ENCODE results near the gene CD200R1. TPM values are rescaled to one million over a fixed set of nuclear protein-coding genes. Genes with fewer than 3 reads are reported as not detected.

The CD200R1 gene
- total and polyA plus RNA-seq, 2 experiments from 2014 or later, result 0.45 to 0.93 TPM

DNA sequence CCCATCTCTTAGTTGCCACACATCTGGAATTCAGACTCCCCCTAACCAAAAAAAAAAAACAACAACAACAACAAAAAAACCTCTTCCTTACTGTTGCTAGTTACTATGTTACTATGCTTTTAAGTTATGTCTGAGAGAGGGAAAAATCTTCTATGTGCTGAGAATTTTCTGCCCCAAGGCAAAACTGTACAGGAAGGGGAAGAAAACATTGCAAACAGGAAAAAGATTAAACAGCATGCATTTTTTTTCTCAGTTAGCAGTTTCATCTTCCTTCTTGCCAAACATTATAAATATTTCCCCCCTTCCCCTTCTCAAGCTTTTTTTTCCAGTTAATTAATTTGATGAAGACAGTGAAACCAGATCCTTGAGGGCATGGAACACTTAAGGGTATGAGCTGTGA lies 1.1 kb upstream of the CD200R1 start:
- Histone ChIP-seq H3K9me2 (replicated peaks; ENCODE audit: insufficient read depth) (no peaks in the 10 kb centered on the region), H3K36me3 (replicated peaks; ENCODE audit: insufficient read depth, low read depth) (no peaks in the 10 kb centered on the region), H4K20me1 (ENCODE audit: insufficient read depth, poor library complexity, severe bottlenecking) (no peaks in the 10 kb centered on the region), H3K9me3 (ENCODE audit: low read depth) (no peaks in the 10 kb centered on the region), H3K4me2 (no peak overlapping the region), H3K79me2 (no peaks in the 10 kb centered on the region), H3K27me3 (peaks cover 3% of the 10 kb centered on the region), H3K4me3 (no peak overlapping the region), H2AFZ (no peak overlapping the region), H3K27ac (no peak overlapping the region), H3K4me1 (ENCODE audit: insufficient read depth) (no peaks in the 10 kb centered on the region)
- DNase-seq (ENCODE audit: low spot score), result no peak
- TF ChIP-seq EZH2 (IDR thresholded peaks at IDR 0.05; ENCODE audit: borderline replicate concordance), result no peak
- TF ChIP-seq, protein P1, sequence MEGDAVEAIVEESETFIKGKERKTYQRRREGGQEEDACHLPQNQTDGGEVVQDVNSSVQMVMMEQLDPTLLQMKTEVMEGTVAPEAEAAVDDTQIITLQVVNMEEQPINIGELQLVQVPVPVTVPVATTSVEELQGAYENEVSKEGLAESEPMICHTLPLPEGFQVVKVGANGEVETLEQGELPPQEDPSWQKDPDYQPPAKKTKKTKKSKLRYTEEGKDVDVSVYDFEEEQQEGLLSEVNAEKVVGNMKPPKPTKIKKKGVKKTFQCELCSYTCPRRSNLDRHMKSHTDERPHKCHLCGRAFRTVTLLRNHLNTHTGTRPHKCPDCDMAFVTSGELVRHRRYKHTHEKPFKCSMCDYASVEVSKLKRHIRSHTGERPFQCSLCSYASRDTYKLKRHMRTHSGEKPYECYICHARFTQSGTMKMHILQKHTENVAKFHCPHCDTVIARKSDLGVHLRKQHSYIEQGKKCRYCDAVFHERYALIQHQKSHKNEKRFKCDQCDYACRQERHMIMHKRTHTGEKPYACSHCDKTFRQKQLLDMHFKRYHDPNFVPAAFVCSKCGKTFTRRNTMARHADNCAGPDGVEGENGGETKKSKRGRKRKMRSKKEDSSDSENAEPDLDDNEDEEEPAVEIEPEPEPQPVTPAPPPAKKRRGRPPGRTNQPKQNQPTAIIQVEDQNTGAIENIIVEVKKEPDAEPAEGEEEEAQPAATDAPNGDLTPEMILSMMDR (IDR thresholded peaks at IDR 0.05; ENCODE audit: poor library complexity), result no peak
- no peak for TF ChIP-seq EZH2phosphoT487 (IDR thresholded peaks at IDR 0.05; ENCODE audit: low read depth, severe bottlenecking, unreplicated experiment)

DNA sequence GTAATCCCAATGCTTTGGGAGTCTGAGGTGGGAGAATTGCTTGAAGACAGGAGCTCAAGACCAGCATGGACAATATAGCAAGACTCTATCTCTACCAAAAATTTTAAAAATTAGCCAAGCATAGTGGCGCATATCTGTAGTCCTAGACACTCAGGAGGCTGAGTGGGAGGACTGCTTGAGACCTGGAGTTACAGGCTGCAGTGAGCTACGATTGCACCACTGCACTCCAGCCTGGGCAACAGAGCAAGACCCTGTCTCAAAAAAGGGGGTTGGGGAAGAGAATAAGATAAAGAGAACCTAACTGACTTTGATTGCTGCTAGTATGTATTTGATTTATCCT lies 755 bp downstream of the CD200R1 start:
- no peaks in the 10 kb centered on the region for H3K4me1 ChIP-seq (ENCODE audit: insufficient read depth)
- DNase-seq (ENCODE audit: low spot score), result no peak
- H3K9me3 ChIP-seq (ENCODE audit: low read depth), result no peaks in the 10 kb centered on the region
- no peak overlapping the region for H3K4me3 ChIP-seq
- no peak overlapping the region for H3K4me2 ChIP-seq
- H3K36me3 ChIP-seq (replicated peaks; ENCODE audit: insufficient read depth, low read depth), result no peaks in the 10 kb centered on the region
- H3K27me3 ChIP-seq, result peaks cover 6% of the 10 kb centered on the region
- H2AFZ ChIP-seq, result no peak overlapping the region
- H3K9me2 ChIP-seq (replicated peaks; ENCODE audit: insufficient read depth), result no peaks in the 10 kb centered on the region
- H4K20me1 ChIP-seq (ENCODE audit: insufficient read depth, poor library complexity, severe bottlenecking), result no peaks in the 10 kb centered on the region
- 96% methylated on average over 2 of the region's 2 CpGs for WGBS (ENCODE audit: low lambda C conversion rate, missing lambda C conversion rate)
- no peak overlapping the region for H3K27ac ChIP-seq
- no peak for TF ChIP-seq EZH2phosphoT487 (IDR thresholded peaks at IDR 0.05; ENCODE audit: low read depth, severe bottlenecking, unreplicated experiment)
- TF ChIP-seq, protein P1 (IDR thresholded peaks at IDR 0.05; ENCODE audit: poor library complexity), result no peak
- no peak for TF ChIP-seq EZH2 (IDR thresholded peaks at IDR 0.05; ENCODE audit: borderline replicate concordance)
- no peaks in the 10 kb centered on the region for H3K79me2 ChIP-seq

DNA sequence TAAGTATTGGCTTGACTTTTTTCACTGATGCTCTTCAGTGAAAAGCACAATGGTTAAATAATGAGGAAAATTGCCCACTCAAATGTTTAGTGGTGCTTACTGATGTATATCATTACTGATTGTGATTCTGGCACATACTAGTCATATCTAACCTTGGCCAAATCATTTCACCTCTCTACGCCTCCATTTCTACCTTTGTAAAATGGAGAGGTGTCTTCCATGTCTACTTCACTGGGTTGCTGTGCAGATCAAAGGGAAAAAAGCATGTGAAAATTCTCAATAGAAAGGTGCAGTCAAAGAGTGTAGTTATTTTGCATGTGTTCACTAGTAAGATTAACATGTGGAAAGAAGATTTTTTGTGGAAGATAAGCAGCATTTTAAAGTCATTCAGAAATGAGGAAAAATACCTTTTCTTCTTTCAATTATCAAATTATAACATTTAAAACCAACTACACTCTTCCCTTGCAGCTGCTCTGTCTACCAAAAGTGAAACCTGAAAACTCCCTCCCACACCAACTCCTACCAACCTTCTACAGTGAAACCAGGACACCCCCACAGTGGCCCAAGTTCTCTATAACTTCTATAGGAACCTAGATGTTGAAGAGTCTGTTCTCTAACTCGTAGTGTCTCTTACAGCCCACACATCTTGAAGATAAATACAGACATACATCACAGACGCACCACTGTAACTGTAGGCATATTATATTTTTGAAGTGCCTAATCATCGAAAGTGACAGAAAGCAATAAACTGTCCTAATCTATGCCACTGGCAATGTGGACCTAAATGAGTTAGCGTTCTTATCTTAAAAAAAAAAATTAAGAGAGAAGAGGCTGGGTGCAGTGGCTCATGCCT lies 1.4 kb downstream of the CD200R1 start:
- H3K4me3 ChIP-seq, result no peak overlapping the region
- no peak overlapping the region for H3K4me2 ChIP-seq
- H3K9me3 ChIP-seq (ENCODE audit: low read depth), result no peaks in the 10 kb centered on the region
- no peaks in the 10 kb centered on the region for H3K36me3 ChIP-seq (replicated peaks; ENCODE audit: insufficient read depth, low read depth)
- no peak for DNase-seq (ENCODE audit: low spot score)
- no peaks in the 10 kb centered on the region for H3K79me2 ChIP-seq
- WGBS (ENCODE audit: low lambda C conversion rate, missing lambda C conversion rate), result 80% methylated on average over 5 of the region's 5 CpGs
- H3K27me3 ChIP-seq, result peaks cover 6% of the 10 kb centered on the region
- no peak overlapping the region for H2AFZ ChIP-seq
- H4K20me1 ChIP-seq (ENCODE audit: insufficient read depth, poor library complexity, severe bottlenecking), result no peaks in the 10 kb centered on the region
- H3K27ac ChIP-seq, result no peak overlapping the region
- TF ChIP-seq, protein P1 (IDR thresholded peaks at IDR 0.05; ENCODE audit: poor library complexity), result no peak
- no peak for TF ChIP-seq EZH2 (IDR thresholded peaks at IDR 0.05; ENCODE audit: borderline replicate concordance)
- TF ChIP-seq EZH2phosphoT487 (IDR thresholded peaks at IDR 0.05; ENCODE audit: low read depth, severe bottlenecking, unreplicated experiment), result no peak
- no peaks in the 10 kb centered on the region for H3K4me1 ChIP-seq (ENCODE audit: insufficient read depth)
- H3K9me2 ChIP-seq (replicated peaks; ENCODE audit: insufficient read depth), result no peaks in the 10 kb centered on the region
